GM20000 (cell line): ENCODE measurements around the gene RNF133.

ENCODE experiments used
- DNase-seq: peaks from one replicate; pipeline ENCODE4 v3.0.0; 2012; ENCODE audit warnings: low spot score
- TF ChIP-seq, protein P1 (sequence below): IDR thresholded peaks from 2 replicates; pipeline ENCODE4 v1.5.1; 2012; ENCODE audit warnings: mild to moderate bottlenecking, control low read depth; ENCODE audit errors: extremely low read depth, missing control alignments

The RNF133 gene

DNA sequence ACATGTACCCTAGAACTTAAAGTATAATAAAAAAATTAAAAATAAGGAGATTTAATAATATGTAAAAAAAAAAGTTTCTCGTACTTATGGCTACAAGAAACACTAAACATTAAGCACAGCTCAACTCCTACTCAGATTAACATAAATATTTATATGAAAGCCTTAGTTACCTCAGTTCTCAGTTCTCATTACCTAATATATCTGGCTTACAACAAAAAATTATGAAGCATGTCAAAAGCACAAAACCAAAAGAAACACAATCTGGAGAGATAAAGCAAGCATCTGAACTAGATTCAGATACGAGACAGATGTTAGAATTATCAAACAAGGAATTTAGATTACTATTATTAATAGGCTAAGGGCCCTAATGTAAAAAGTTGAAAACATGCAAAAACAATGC, 40.1 kb downstream of the RNF133 start:
- TF ChIP-seq, protein P1, sequence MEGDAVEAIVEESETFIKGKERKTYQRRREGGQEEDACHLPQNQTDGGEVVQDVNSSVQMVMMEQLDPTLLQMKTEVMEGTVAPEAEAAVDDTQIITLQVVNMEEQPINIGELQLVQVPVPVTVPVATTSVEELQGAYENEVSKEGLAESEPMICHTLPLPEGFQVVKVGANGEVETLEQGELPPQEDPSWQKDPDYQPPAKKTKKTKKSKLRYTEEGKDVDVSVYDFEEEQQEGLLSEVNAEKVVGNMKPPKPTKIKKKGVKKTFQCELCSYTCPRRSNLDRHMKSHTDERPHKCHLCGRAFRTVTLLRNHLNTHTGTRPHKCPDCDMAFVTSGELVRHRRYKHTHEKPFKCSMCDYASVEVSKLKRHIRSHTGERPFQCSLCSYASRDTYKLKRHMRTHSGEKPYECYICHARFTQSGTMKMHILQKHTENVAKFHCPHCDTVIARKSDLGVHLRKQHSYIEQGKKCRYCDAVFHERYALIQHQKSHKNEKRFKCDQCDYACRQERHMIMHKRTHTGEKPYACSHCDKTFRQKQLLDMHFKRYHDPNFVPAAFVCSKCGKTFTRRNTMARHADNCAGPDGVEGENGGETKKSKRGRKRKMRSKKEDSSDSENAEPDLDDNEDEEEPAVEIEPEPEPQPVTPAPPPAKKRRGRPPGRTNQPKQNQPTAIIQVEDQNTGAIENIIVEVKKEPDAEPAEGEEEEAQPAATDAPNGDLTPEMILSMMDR, result no peak
- DNase-seq, result no peak

DNA sequence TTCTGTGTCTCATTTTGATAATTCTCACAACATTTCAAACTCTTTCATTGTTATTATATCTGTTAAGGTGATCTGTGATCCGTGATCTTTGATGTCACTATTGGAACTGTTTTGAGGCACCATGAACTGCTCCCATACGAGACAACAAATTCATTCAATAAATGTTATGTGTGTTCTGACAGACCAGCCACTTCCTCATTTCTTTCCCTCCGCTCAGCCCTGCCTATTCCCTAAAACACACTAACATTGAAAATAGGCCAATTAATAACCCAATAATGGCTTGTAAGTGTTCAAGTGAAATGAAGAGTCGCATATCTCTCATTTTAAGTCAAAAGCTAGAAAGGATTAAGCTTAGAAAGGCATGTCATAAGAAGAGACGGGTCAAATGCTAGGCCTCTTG, 45.2 kb downstream of the RNF133 start:
- DNase-seq, result no peak
- TF ChIP-seq, protein P1, result no peak

DNA sequence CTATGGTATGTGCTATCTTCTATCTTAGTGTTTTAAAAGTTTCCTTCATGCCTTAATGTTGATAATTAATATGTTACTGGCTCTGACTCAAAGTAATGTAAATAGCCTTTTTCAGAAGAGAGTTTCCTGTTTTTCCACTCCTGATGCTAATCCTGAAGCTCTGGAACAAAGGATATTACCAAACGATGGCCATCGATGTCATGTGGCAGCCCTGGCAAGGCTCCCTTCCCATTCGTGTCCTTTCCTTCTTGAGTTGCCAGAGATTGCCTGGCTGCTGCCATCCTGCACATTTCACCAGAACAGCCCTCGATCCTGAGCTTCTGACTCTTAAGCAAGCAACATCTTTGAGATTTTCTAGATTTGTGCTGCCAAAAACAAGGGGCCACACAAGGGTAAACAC, 46.0 kb downstream of the RNF133 start:
- TF ChIP-seq, protein P1, result no peak
- DNase-seq, result no peak

DNA sequence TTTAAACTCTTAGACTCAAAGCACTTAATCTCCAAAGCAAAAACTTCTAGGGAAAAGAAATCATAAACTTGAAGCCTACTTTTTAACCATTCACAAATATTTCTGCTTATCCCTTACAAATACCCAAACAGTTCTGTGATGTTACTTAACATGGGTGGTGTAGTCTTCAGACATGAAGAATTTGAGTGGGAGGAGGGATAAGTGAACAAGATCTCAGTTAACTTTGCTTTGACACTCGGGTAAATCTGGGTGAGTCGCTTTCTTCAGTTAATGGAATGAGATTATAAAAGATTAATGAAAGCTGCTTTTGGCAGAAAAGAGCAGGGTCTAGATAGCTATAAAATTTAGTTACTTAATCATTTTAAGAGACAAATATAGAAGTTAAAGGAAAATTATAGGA, 47.5 kb downstream of the RNF133 start:
- DNase-seq, result no peak
- TF ChIP-seq, protein P1, result no peak
